H1 (cell line): ENCODE measurements around the gene GNB3. TPM values are rescaled to one million over a fixed set of nuclear protein-coding genes. Genes with fewer than 3 reads are reported as not detected.
A peak's percentile ranks its signal among the peaks of the same experiment; 100 is the strongest.

ENCODE experiments used
- CTCF ChIA-PET: fragments of 300-600 bp; sonication (Branson Sonifier 250); formaldehyde crosslinking; loops from one replicate; lab custom pipeline; 2021; ENCODE audit not compliant: partially characterized antibody; lab: Charles Lee
- POLR2A ChIA-PET: fragments of 300-600 bp; sonication (Branson Sonifier 250); formaldehyde crosslinking; loops from one replicate; lab custom pipeline; 2021; ENCODE audit warnings: inconsistent platforms; ENCODE audit not compliant: partially characterized antibody; lab: Charles Lee
- DNase-seq, 2 experiments: peaks; one replicate each; pipeline versions ENCODE4 v3.0.0 to v3.0.0-alpha.2; 2010 to 2022; ENCODE audit warnings: low spot score in 2 of 2, low read depth in 1 of 2, mixed read lengths in 1 of 2
- FAIRE-seq: peaks from 2 replicates; lab custom pipeline; 2011; peaks lifted over from hg19 to GRCh38; lab: Jason Lieb, UNC
- H2AFZ ChIP-seq: 2 replicates; pipeline ENCODE4 v1.8.1; 2012; ENCODE audit warnings: low read length, inconsistent platforms
- H2AK5ac ChIP-seq: 2 replicates; pipeline ENCODE4 v1.6.1; 2013; ENCODE audit warnings: low read depth, low read length
- H2BK120ac ChIP-seq: replicated peaks from 2 replicates; pipeline ENCODE3; 2013; ENCODE audit warnings: low read depth, low read length, inconsistent platforms
- H2BK12ac ChIP-seq: 2 replicates; pipeline ENCODE4 v1.6.1; 2013; ENCODE audit warnings: low read depth, low read length
- H2BK15ac ChIP-seq: 2 replicates; pipeline ENCODE4 v1.6.1; 2013; ENCODE audit warnings: low read length
- H2BK20ac ChIP-seq: 2 replicates; pipeline ENCODE4 v1.6.1; 2013; ENCODE audit warnings: low read length
- H2BK5ac ChIP-seq: 2 replicates; pipeline ENCODE4 v1.6.1; 2013; ENCODE audit warnings: low read depth, low read length
- H3K14ac ChIP-seq: 2 replicates; pipeline ENCODE4 v1.6.1; 2013; ENCODE audit warnings: inconsistent platforms; ENCODE audit not compliant: insufficient read length
- H3K18ac ChIP-seq: 2 replicates; pipeline ENCODE4 v1.6.1; 2013; ENCODE audit warnings: low read length; ENCODE audit errors: extremely low read depth
- H3K23ac ChIP-seq: 2 replicates; pipeline ENCODE4 v1.6.1; 2013; ENCODE audit warnings: inconsistent platforms; ENCODE audit not compliant: insufficient read length
- H3K23me2 ChIP-seq: 2 replicates; pipeline ENCODE4 v1.6.1; 2013; ENCODE audit warnings: low read depth, low read length
- H3K27ac ChIP-seq: 2 replicates; pipeline ENCODE4 v1.6.1; 2011; ENCODE audit warnings: low read depth, low read length, inconsistent platforms
- H3K27me3 ChIP-seq, 4 experiments: replicated peaks in 1 of 4; 1 replicate in 1 of 4; 2 replicates in 3 of 4; pipeline versions ENCODE4 v1.6.1 to v1.8.1; 2011 to 2013; ENCODE audit warnings: low read length in 3 of 4, mild to moderate bottlenecking in 3 of 4, inconsistent platforms in 2 of 4, mixed read lengths in 2 of 4, moderate library complexity in 1 of 4; ENCODE audit not compliant: control insufficient read depth in 3 of 4, insufficient read depth in 3 of 4; ENCODE audit errors: extremely low read depth in 1 of 4
- H3K36me3 ChIP-seq, 4 experiments: 2 replicates each; pipeline versions ENCODE4 v1.6.1 to v1.8.1; 2011 to 2013; ENCODE audit warnings: mild to moderate bottlenecking in 4 of 4, low read length in 3 of 4, moderate library complexity in 2 of 4, control low read depth in 1 of 4, inconsistent platforms in 1 of 4; ENCODE audit not compliant: insufficient read depth in 4 of 4, control insufficient read depth in 2 of 4
- H3K4ac ChIP-seq: replicated peaks from 2 replicates; pipeline ENCODE3; 2013; ENCODE audit warnings: low read length, low read depth, mixed read lengths, inconsistent platforms; ENCODE audit not compliant: insufficient read length
- H3K4me1 ChIP-seq, 4 experiments: replicated peaks in 1 of 4; 1 replicate in 1 of 4; 2 replicates in 3 of 4; pipeline versions ENCODE4 v1.6.1 to v1.8.1; 2011 to 2013; ENCODE audit warnings: low read length in 3 of 4, inconsistent platforms in 2 of 4, mixed read lengths in 1 of 4; ENCODE audit not compliant: insufficient read depth in 4 of 4, control insufficient read depth in 3 of 4
- H3K4me2 ChIP-seq, 2 experiments: 2 replicates each; pipeline versions ENCODE4 v1.6.1 to v1.8.1; 2011 to 2013; ENCODE audit warnings: low read depth in 2 of 2, low read length in 2 of 2, control low read depth in 1 of 2, inconsistent platforms in 1 of 2, mild to moderate bottlenecking in 1 of 2; ENCODE audit not compliant: insufficient read depth in 1 of 2
- H3K4me3 ChIP-seq, 4 experiments: fragments of 200-600, 300-600 bp in 1 of 4; sonication (generic), shearing (Covaris generic), sonication (Bioruptor Twin) in 1 of 4; 2 replicates each; pipeline versions ENCODE4 v1.5.1 to v1.8.1; 2011 to 2016; ENCODE audit warnings: low read length in 4 of 4, low read depth in 3 of 4, control low read depth in 2 of 4, inconsistent platforms in 2 of 4, mild to moderate bottlenecking in 2 of 4, mixed read lengths in 1 of 4, moderate library complexity in 1 of 4; ENCODE audit not compliant: insufficient read depth in 2 of 4; ENCODE audit errors: extremely low read depth in 1 of 4
- H3K56ac ChIP-seq: replicated peaks from 2 replicates; pipeline ENCODE3; 2013; ENCODE audit warnings: low read depth, mild to moderate bottlenecking, mixed read lengths, low read length, inconsistent platforms; ENCODE audit not compliant: insufficient read length
- H3K79me1 ChIP-seq: 2 replicates; pipeline ENCODE4 v1.6.1; 2013; ENCODE audit warnings: low read depth, low read length, control low read depth
- H3K79me2 ChIP-seq, 2 experiments: 2 replicates each; pipeline versions ENCODE4 v1.6.1 to v1.8.1; 2012 to 2013; ENCODE audit warnings: low read length in 2 of 2, mild to moderate bottlenecking in 2 of 2, inconsistent platforms in 1 of 2; ENCODE audit not compliant: insufficient read depth in 2 of 2, control insufficient read depth in 1 of 2
- H3K9ac ChIP-seq, 4 experiments: replicated peaks in 1 of 4; 1 replicate in 1 of 4; 2 replicates in 3 of 4; pipeline versions ENCODE4 v1.6.1 to v1.8.1; 2011 to 2013; ENCODE audit warnings: low read depth in 3 of 4, low read length in 3 of 4, control low read depth in 2 of 4, mild to moderate bottlenecking in 2 of 4, moderate library complexity in 2 of 4, inconsistent platforms in 1 of 4; ENCODE audit errors: extremely low read depth in 1 of 4
- H3K9me3 ChIP-seq, 2 experiments: 2 replicates each; pipeline versions ENCODE4 v1.6.1 to v1.8.1; 2012 to 2013; ENCODE audit warnings: mild to moderate bottlenecking in 2 of 2, moderate library complexity in 2 of 2, control low read depth in 1 of 2, inconsistent platforms in 1 of 2, low read depth in 1 of 2, low read length in 1 of 2, mixed read lengths in 1 of 2; ENCODE audit not compliant: insufficient read depth in 2 of 2
- H4K20me1 ChIP-seq, 2 experiments: replicated peaks in 1 of 2; 2 replicates each; pipeline versions ENCODE3 to v1.8.1; 2011 to 2013; ENCODE audit warnings: inconsistent platforms in 2 of 2, low read length in 2 of 2, mild to moderate bottlenecking in 1 of 2; ENCODE audit not compliant: insufficient read depth in 2 of 2, control insufficient read depth in 1 of 2
- H4K5ac ChIP-seq: 2 replicates; pipeline ENCODE4 v1.6.1; 2013; ENCODE audit warnings: low read length, low read depth, mixed read lengths, inconsistent platforms; ENCODE audit not compliant: insufficient read length
- H4K8ac ChIP-seq: 2 replicates; pipeline ENCODE4 v1.8.0; 2013; ENCODE audit warnings: mild to moderate bottlenecking, moderate library complexity, low read length, inconsistent platforms; ENCODE audit not compliant: insufficient read depth; ENCODE audit errors: extremely low read depth
- H4K91ac ChIP-seq: replicated peaks from 2 replicates; pipeline ENCODE3; 2013; ENCODE audit warnings: low read length, mixed read lengths, inconsistent platforms; ENCODE audit not compliant: insufficient read length
- BRCA1 ChIP-seq: IDR thresholded peaks from 2 replicates; pipeline ENCODE4 v1.6.1; 2012; ENCODE audit warnings: low read depth, low read length, improper control_type of control experiment
- E2F6 ChIP-seq: IDR thresholded peaks from 2 replicates; pipeline ENCODE4 v1.6.1; 2012; ENCODE audit warnings: inconsistent platforms
- EP300 ChIP-seq, 2 experiments: IDR thresholded peaks; 1 replicate in 1 of 2; 2 replicates in 1 of 2; pipeline ENCODE4 v1.6.1; 2011 to 2012; ENCODE audit warnings: low read depth in 2 of 2, low read length in 2 of 2, mild to moderate bottlenecking in 2 of 2, borderline replicate concordance in 1 of 2, inconsistent platforms in 1 of 2, moderate library complexity in 1 of 2
- MAFK ChIP-seq: IDR thresholded peaks from 2 replicates; pipeline ENCODE4 v1.6.1; 2012; ENCODE audit warnings: low read depth, mild to moderate bottlenecking, improper control_type of control experiment, low read length
- NRF1 ChIP-seq: IDR thresholded peaks from 2 replicates; pipeline ENCODE4 v1.6.1; 2011; ENCODE audit warnings: mild to moderate bottlenecking, low read depth, low read length, improper control_type of control experiment
- RNF2 ChIP-seq: fragments of 200-900, 300-1000 bp; sonication (generic); IDR thresholded peaks from 2 replicates; pipeline ENCODE4 v1.7.1; 2016; ENCODE audit warnings: borderline replicate concordance, low read depth, mild to moderate bottlenecking, antibody characterized with exemption, low read length; ENCODE audit not compliant: poor library complexity, severe bottlenecking; ENCODE audit errors: missing control alignments
- YY1 ChIP-seq: IDR thresholded peaks from 2 replicates; pipeline ENCODE4 v1.6.1; 2011; ENCODE audit warnings: low read depth, mild to moderate bottlenecking, low read length
- WGBS, 2 experiments: shearing (Covaris generic) in 1 of 2; methylation state at CpG; one replicate each; pipeline versions ENCODE4 v1.1.6 to v1.1.7; 2013 to 2015; ENCODE audit warnings: low lambda C conversion rate in 2 of 2, mixed read lengths in 2 of 2, inconsistent platforms in 1 of 2, low coverage in 1 of 2, missing lambda C conversion rate in 1 of 2; ENCODE audit not compliant: insufficient replicate concordance in 2 of 2, insufficient coverage in 1 of 2, insufficient read length in 1 of 2; ENCODE audit errors: extremely low coverage in 1 of 2, missing lambda C conversion rate in 1 of 2; 5-methylcytosine and 5-hydroxymethylcytosine counted together
- polyA plus RNA-seq, 7 experiments: library from polyadenylated mRNA; depleted of rRNA in 3 of 7; stranded (reverse) in 5 of 7; unstranded in 2 of 7; fragments of >200 nt in 5 of 7; fragments of 200-250 nt in 2 of 7; gene quantifications; 1 replicate in 5 of 7; 2 replicates in 1 of 7; 4 replicates in 1 of 7; pipeline versions ENCODE4 v1.2.1 to v1.2.3, GENCODE V29; 2011 to 2013; ENCODE audit warnings: missing spikeins in 2 of 7, mixed read lengths in 2 of 7
- total RNA-seq: library from RNA; stranded (reverse); fragmentation: NEBNext Ultra II Directional; extraction: Animal tissue kit (Norgen Biotek cat#: 25700); gene quantifications from 2 replicates; pipeline ENCODE4 v1.2.1, GENCODE V29; 2021

Gene GNB3
- total and polyA plus RNA-seq, 2 of the 8 experiments (the other 6 are each of a cell fraction or from before 2014, with no cell fraction given): 9.9 TPM

- FAIRE-seq: no peak
- peak overlapping the region; percentile 54; the same call in 1 of the 2 replicates for H2BK5ac ChIP-seq
These were observed 47.6 kb downstream of the GNB3 start for GRCh38 chr12:6888360-6888759.

More at GRCh38 chr12:6888360-6888759, 47.6 kb downstream of the GNB3 start:
- POLR2A ChIA-PET: interaction anchor here (4.1 to 7.8 kb wide), 2 partner anchors 16 to 21 kb away, joined by 26 to 86 read pairs; partner anchors contain the start of genes SPSB2 and TPI1
- no peaks in the 10 kb centered on the region for H3K79me1 ChIP-seq
- DNase-seq: no peak
- no peak overlapping the region for H2BK120ac ChIP-seq
- H3K18ac ChIP-seq: peak overlapping the region; percentile 76
- peak overlapping the region; percentile 100 for H2AK5ac ChIP-seq
- no peak overlapping the region for H3K4ac ChIP-seq
- peak overlapping the region; percentile 62 for H2BK20ac ChIP-seq
- no peaks in the 10 kb centered on the region for H4K20me1 ChIP-seq
- H3K4me3 ChIP-seq: no peak overlapping the region
- H3K23ac ChIP-seq: no peak overlapping the region
- WGBS, 2 experiments: 95% methylated on average over 2 of the region's 2 CpGs; no CpG with 5 or more reads in 1 of the 2 experiments
- no peaks in the 10 kb centered on the region for H3K9me3 ChIP-seq
- H3K27me3 ChIP-seq: no peaks in the 10 kb centered on the region
- no peak overlapping the region for H3K27ac ChIP-seq
- no peak overlapping the region for H4K5ac ChIP-seq
- CTCF ChIA-PET: interaction anchor here (0.6 to 2.3 kb wide), 2 partner anchors 16 to 190 kb away, joined by 3 to 18 read pairs; partner anchors contain the start of gene SPSB2
- H4K8ac ChIP-seq: no peak overlapping the region
- H3K23me2 ChIP-seq: no peaks in the 10 kb centered on the region
- no peak overlapping the region for H3K56ac ChIP-seq
- peaks cover 0 to 20% (median 1%) of the 10 kb centered on the region in 4 experiments; a peak in 4 of 8 replicates for H3K36me3 ChIP-seq
- peak; percentile 47; the same call in 1 of the 2 replicates for TF ChIP-seq MAFK
- TF ChIP-seq E2F6: no peak
- TF ChIP-seq YY1: no peak
- TF ChIP-seq BRCA1: no peak
- no peak for TF ChIP-seq NRF1
- TF ChIP-seq RNF2: no peak
- no peak for TF ChIP-seq EP300 (IDR thresholded peaks at IDR 0.05; ENCODE audit: borderline replicate concordance in 1 of 2, low read depth in 2 of 2, low read length in 2 of 2)
- no peaks in the 10 kb centered on the region for H3K79me2 ChIP-seq
- H4K91ac ChIP-seq: peak overlapping the region; percentile 1
- H3K4me1 ChIP-seq: peaks cover 2 to 13% (median 8%) of the 10 kb centered on the region in 4 experiments; a peak in 6 of 7 replicates
- peak overlapping the region; percentile 98; the same call in 1 of the 2 replicates for H2BK12ac ChIP-seq
- no peak overlapping the region for H3K4me2 ChIP-seq
- H2BK15ac ChIP-seq: 0 out of 2 replicates have a peak overlapping the region, but pooled peaks have one; percentile 5
- H3K9ac ChIP-seq: no peak overlapping the region
- no peak overlapping the region for H2AFZ ChIP-seq
- H3K14ac ChIP-seq: no peak overlapping the region
